ENCODE measurements around the gene ZBTB7B.

ZBTB7B gene

DNA sequence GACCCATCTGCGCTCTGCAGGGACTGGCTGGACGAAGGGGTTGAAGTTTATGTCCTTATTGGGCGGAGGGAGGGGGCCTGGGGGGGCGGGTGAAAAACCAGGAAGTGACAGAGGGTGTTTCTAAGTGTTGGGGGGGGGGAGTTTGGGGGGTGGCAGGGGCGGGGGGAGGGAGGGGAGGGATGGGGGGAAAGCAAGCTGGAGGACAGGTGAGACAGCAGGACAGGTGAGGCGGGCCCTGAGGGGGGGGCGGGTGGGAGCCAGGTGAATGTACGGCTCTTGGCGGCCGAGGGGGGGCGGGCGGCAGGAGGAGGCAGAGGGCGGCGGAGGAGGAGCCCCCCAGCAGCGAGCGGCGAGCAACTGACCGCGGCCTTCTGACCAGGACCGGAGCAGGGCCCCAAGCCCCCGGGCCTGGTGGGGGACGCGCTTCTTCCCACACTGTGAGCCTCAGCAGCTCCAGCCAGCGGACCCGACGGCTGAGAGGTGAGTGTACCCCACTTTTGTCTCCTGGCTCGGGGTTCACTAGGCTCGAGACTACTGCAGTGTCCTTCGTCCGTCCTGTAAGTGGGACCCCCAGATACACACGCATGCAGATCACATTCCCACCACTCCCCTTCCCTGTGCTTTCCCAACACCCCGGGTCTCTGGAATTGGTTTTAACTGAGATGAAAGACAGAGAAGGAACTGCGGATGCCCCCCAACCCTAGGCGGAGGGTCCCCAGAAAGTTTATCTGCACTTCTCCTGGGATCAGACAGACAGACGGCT, at the start of gene ZBTB7B:
Gene ZBTB7B, plus strand, starts transcription at position 339 of the 763 bp plus-strand sequence. CDS start 11,859 bp downstream, outside the sequence.
- DNase-seq, result no peak

DNA sequence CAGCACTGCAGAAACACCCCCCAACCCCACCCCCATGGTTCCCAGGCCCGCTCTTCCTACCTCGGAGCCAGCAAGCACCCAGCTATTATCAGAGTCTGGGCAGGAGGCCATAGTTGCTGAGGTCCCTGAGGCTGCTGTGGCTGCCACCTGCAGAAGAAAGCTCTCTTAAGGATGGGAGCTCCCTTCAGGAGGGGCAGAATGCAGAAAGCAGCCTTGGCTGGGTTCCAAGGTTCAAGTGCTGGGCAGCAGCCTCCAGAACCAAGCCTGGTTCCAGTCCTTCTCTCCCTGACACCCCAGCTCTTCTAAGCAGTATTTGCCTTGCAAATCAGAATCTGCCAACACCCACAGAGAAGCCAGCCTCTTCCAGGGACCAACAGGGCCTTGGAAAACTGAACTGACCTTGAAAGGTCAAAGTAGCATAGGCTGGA, 49.0 kb upstream of the ZBTB7B start:
- no peak for DNase-seq

DNA sequence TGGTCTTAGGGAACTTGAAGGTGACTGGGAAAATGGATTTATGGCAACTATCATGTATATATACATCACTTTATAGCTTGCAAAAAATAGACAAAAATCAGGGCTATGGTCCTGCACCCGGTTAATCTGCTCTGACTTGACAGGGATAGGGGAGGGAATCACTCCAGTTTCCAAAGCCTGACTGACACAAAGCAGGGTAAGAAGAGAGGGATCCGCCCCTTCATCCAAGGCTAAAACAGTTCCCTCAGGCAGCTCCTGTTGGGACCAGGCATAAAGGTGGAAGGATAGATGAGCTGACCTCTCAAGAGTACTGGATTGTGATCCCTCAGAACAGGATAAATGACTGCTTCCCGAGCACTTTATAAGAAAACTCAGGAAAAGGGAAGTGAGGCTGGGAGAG, 48.1 kb upstream of the ZBTB7B start:
- no peak for DNase-seq

DNA sequence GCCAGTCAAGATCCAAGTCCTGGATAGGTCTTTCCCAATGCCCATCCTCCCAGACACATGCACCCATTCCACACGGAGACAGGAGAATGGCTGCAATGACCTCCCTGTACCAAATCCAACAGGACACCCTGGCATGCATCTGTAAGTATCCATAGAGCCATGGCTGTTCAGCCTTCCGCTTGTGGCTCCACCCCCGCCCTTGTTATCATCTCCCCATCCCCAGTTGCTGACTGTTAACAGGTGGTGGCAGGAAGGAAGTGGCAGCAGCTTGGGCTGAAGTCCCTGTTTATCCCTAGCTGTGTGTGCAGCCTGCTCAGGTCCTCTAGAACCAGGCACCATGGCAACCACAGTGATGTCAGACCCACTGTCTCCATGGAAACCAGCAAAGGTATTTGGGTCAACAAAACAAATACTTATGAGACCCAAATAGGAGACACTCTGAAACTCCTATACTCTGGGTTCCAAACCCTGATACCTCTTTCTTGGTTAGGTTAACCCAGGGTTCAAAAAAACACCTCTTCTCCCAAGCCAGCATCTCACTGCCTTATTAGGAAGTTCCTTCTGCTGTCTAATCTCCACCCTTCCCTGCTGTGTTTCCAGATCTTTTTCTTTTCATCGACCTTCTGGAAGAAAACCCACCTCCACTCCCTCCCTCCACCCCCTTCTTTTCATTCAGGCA, 47.4 kb upstream of the ZBTB7B start:
- DNase-seq, result peak; percentile 24

DNA sequence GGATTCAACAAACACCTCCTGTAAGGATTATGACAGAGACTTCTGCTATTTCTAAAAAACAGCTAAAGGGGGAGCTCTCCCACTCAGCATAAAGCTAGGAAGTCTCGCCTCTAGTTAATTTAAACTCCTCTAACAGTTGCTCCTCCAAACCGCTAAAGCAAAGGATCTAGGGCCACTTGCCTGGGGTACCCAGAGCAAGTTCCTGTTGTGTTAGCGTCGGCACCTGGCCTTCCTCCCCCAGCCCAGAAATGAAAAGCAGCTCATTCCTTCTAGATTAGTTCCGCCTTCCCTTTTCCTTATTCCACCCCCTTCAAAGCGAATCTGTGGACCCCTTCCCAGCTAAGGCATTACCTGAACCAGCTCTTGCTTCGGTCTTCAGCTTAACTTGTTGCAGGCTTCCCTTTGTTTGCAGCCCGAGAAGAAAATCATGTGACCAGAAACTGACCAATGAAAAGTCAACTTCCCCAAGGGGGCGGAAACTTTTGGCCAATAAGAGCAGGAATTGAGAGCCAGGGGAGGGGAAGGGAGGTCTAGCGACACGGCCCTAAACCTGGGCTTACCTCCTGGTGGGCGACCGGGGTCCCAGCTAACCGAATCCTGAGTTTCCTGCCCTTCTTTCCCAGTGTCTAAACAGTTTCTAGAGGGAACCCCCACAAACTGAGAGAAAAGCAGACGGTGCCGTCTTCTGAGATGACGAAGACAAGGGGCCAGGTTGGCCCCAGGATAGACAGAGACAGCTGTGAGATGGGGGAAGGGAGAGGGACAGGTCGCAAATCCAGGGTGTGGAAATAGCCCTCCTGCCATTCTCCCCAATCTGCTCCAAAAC, 46.7 kb upstream of the ZBTB7B start, which contains the start of gene PBXIP1:
Gene PBXIP1, minus strand, starts transcription at position 382 of the 826 bp plus-strand sequence. CDS start 2,378 bp downstream, outside the sequence.
- DNase-seq, result peak; percentile 73

DNA sequence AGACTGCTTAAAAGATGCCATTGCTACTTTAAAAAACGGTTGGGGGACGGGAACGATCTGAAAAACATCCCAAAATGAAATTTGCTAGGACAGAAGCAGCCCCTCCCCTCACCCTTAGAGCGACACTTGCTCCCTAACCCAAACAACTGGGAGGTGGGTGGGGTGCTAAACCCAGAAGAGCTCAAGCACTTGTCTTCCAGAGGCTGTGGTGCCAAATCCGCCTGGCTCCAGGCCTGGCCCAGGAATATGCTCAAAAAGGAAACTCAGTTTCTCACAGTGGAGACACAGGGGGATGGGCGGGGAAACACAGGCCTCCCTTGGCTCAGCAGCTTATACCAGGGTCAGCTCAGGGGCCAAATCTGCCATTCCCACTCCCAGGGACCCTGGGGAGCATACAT, 46.1 kb upstream of the ZBTB7B start:
- no peak for DNase-seq

DNA sequence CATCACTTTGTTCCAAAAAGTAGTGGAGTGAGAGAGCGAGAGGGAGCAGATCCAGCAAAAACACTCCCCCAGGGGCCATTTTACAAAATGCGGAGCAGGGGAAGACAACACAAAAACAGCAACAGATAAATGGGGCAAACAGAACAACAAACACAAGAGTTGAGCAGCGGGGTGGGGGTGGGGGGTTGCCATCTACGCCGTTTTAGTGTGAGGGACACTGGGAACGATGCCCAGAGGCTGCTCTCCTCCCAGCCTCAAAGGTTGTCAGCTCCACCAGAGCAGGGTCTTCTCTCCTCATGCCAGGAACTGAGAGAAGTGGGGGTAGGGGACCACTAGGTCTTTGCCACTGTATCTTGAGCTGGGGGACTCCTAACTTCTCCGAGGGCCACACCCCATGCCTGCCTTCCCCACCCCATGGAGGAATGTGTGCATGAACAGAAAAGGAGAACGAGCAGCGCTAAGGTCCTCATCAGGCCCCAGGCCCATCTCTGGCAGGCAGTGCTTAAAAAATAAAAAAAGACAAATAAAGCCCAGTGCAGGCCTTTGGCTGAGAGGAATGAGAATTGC, 45.4 kb upstream of the ZBTB7B start:
- DNase-seq, result no peak

DNA sequence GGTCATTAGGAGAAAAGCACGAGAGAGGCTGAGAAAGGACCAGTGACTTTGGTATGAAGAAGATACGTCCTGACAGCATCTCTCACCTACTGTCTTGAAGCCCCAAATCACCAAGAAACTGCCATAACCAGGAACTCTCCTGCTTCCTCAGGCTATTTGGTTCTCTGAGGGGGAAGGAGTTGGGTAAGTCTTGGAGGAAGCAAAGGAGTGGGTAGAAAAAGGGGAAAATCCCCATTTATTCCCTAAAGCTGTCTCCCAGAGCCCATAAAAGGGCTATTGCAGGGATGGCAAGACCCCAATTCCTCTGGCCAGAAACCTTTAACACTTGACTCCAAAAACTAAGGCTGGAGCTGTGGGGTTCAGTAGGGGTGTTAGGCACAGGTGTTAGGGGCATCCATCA, 44.6 kb upstream of the ZBTB7B start:
- no peak for DNase-seq

DNA sequence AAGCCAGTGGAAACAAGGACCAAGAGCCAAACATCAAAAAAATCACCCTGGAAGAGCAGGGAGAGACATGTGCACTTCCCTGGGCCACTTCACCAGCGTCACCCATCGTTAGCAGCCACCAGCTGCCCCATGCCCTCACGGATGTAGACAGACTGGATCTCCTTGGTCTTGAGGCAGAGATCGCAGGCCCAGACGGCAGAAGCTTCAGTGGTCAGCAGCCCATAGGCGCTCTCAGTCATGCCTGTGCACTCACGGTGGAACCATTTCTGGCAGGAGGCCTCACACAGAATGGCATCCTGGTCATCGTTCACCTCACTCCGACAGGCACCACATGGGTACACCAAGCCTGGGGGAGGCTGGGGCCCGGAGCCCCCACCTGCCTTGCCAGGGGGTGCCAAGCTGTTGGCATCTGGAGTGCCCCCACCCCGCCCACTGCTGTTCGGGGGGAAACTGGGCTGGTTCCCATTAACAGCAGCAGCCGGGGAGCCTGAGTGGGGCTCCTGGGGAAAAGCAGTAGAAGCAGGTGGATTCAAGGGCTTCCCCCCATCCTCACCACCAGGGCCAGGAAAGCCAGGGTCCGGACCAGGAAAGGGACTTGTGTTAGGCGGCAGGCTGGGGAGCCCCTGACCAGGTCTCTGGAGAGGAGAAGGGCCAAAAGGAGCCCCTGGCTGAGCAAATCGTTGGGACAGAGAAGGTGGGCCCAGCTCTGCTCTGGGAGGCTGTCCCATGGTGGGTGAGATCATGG, 43.7 kb upstream of the ZBTB7B start:
- DNase-seq, result no peak

DNA sequence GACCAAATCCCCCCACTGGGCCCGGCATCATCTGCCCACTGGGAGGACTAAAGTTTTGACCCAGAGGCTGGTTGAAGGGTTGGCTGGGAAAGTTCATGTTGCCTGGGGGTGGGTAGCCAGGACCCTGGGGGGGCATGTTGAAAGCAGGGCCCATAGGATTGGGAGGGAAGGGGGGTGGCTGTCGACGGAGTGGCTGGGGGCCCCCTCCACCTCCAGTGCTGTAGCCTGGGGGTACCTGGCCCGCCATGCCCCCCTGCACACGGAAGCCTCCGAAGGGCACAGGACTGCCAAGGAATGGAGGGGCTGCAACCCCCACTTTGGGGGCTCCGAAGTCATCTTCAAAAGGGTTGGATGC, 43.2 kb upstream of the ZBTB7B start:
- no peak for DNase-seq

DNA sequence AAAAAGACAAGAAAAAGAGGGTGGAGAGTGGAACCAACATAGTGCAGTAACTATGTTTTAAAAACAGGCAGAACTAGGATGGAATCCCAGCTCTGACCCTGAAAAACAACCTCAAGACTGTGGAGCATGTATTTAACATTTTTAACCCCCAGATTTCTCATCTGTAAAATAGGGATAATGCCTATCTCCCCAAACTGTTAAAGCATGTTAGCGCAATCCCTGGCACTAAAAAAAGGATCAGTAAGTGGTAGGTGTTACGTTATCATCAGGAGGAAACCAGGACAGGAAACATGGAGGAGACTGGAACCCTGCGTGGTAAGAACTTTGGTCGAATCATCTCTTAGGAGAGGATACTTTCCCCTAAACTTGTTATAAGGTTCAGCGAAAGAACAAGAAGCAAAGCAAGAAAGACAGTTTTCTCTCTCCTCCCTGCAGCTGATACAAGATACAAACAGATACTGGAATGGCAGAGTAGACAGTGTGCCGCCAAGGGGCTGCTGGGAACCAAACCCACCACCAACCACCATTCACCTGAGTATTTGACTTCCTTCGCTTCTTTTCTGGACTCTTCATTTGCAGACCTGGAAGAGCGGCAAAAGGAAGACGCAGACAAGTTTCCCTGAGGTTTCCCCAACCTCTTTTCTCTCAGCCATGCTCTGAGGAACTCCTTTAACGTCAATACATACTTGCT, 42.0 kb upstream of the ZBTB7B start:
- no peak for DNase-seq

DNA sequence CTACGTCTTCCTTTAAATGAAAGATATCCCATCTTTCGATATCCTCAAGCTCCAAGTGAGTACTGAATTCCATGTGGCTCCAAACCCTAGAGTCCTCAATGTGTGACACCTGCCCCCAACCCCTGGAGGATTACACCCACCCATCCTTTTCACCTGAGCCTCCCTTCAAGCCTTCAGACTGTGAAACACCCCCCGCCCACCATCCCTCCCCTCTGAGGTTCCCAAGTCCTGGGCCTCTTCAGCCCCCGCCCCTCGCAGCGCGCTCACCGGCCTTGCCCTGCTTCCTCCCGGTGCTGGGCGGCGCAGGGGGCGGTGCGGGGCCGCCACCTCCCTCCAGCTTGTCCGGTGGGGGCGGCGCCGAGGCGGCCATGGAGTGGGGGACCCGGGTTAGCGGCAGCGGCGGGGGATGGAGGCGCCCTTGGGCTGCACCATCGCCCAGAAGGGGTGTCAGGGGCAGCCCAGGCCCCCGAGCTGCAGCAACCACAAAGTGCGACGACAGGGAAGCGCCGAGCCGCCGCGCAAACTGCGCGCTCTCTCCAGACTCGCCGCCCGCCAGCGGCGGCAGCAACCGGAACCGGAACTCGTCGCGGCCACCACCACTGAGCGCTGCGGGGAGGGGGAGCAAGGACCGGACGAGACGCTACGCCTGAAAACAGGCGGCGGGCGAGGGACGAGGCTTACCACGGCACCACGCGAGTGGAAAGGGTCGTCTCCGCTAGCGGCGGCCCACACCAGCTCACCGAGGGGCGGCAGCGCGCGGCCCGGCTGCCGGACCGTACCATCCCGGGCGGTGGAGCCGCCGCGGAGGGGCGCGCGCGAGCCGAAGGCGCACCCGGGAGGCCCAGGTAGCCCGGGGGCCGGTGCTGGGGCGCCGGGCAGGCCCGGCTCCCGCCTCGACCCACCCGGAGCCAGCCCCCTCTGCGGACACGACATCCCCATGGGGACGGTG, 41.1 kb upstream of the ZBTB7B start, which contains the start of gene PYGO2:
Gene PYGO2, minus strand, starts transcription at position 576 of the 949 bp plus-strand sequence. Its CDS starts 206 bp downstream, at position 370.
- DNase-seq, result peak; percentile 81

DNA sequence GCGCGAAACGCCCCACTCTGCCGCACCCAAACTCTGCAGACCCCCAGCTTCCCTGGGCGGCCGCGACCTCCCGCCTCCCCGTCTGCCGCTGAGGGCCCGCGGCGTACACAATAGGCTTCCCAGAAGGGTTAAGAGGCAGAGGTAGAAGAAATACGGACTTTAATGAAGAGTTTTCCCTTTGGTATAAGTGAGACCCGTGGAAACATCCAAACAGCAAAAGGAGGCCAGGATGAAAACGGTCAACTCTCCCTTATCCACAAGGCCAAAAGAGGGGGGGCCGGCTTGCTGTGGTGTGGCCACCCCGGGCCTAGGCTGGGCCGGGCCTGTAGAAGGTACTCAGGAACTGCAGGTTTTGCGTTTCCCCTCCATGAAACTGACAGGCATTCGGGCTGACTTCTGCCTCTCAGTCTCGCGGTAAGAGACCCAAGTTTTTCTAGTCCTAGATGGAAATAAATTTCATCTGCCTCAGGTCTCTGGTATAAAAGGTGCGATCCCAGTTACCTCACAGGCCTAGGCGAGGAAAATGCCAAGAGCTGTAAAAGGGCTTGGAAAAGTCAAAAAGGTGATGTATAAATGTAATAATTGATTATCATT, 40.3 kb upstream of the ZBTB7B start:
- no peak for DNase-seq

DNA sequence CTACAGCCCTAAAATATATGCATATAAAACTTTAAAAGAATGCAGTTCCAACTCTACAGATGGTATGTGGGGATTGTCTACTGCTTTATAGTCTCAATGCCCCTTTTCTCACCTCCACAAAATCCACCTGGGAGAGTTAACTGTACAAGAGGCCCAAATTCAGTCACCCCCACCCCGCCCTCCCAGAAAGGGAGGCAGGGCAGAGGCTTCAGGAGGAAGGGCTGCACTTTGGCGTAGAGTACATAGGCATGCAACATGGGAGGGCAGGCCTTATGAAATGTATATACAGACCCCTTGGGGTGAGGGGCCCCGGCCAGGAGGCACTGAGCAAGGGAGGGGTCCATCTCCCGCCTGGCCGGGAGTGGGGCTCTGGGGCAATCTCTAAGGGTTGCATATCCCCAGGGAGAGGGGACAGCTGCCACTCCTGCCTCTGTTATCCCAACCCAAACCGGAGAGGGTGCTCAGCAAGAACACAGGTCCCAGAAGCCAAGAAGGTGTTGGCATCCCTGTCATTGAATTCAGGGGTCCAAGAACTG, 39.7 kb upstream of the ZBTB7B start:
- no peak for DNase-seq

DNA sequence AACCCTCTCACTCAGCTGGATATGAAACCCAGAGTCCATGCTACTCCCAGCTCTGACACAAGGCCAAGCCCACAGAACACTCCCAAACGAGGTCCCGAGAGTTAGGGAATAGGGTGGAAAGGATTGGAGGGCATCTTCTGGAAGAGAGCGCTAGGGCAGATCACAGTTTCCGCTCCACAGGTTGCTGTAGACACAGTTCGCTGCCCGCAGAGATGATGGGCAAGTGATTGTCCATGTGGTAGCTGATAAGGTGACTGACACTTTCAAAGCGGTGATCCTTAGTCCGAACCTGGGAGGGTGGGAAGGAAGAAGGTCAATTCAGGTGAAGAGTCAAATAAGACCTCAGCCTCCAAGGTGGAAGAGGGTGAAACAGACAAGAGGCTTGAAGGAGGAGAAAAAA, 39.0 kb upstream of the ZBTB7B start:
- no peak for DNase-seq

DNA sequence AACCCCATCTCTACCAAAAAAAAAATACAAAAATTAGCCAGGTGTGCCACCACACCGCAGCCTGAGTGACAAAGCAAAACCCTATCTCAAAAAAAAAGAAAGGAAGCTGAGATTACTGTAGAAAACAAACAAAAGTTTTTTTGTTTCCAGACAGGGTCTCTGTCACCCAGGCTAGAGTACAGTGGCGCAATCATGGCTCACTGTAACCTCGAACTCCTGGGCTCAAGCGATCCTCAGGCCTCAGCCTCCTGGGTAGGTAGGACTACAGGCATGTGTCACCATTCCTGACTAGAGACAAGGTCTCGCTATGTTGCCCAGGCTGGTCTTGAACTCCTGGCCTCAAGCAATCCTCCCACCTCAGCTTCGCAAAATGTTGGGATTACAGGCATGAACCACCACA, 38.2 kb upstream of the ZBTB7B start:
- no peak for DNase-seq

DNA sequence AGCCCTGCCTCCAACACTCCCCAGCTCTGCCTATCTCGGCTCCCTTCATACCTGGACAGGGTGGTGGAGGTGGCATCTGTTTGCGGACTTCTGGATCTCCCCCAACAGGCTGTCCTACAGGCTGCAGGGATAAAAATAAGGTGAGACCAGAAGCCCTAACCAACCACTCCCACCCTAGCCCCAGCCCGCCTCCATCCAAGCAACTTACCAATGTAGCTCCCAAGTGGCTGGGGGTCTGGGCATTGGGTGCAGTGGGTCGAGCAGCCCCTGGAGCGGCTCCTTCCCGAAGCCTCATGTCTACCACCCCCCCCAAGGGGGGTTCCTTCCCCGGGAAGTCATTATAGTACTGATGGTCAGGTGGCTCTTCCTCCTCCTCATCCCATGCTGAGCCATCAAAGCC, 36.5 kb upstream of the ZBTB7B start:
- no peak for DNase-seq

DNA sequence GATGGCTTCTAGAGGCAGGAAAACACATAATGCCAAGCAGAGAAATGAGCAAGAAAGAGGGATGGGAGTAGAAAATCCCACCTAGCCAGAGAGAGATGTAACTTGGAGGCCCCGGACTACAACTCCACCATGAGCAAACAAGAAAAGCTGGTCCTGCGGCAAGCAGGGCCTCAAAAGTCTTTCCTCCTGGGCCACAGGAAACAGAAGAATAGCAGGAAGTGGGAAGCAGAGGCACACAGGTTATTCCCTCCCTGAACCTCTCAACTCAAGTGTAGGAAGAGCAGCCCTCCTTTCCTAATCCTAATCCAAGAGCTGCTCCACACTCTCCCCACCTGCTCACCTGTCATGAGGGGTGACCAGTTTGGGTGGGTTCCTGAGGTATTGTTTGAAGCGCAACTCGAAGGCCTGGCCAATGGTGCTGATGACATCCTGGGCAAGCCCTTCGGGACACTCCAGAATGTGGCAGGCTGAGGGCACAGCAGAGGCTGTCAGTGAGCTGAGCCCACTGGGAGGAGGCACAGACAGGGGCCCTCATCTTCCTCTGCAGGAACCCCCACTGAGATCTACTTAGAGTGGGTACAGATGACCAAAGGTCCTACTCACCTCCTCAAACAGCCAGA, 35.2 kb upstream of the ZBTB7B start:
- no peak for DNase-seq

DNA sequence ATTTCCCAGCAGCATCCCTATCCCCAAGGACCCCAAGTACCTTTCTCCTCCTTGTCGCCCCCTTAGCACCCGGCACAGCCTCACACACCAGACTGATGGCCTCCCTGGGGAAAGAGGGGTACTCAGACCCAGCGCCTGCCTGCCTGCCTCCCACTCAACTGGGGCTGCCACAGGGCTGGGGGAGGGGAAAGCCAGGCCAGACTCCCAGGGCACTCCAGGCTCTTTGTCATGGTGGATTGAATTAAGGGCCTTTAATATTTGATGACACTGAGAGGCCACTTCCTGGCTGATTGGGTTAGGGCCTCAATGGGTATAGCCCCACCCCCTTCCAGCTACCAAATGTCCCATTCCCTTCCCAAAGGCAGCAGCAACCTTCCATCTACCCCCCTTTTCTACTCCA, 33.9 kb upstream of the ZBTB7B start:
- DNase-seq, result no peak

Data from GDM1 (cell line).